ENCODE measurements around the gene EIF3CL.
"Not testable (repeated sequence)": the region's sequence is repeated elsewhere in the genome, so short reads cannot be mapped to it uniquely, and the experiment has no call there.

The EIF3CL gene

GRCh38 chr16:28364268-28365173, 39.1 kb downstream of the EIF3CL start:
- not testable (repeated sequence) for H3K4me3 ChIP-seq (ENCODE audit: low read length)

- H3K4me3 ChIP-seq (ENCODE audit: low read length), result not testable (repeated sequence)
Measured at GRCh38 chr16:28363408-28363807, 40.2 kb downstream of the EIF3CL start, which contains the start of gene NPIPB6. NPIPB6 (minus strand) TSS chr16:28363508; CDS start chr16:28362822, 686 bp downstream.

GRCh38 chr16:28362600-28362999, 41.0 kb downstream of the EIF3CL start:
- H3K4me3 ChIP-seq (ENCODE audit: low read length), result not testable (repeated sequence)

- H3K4me3 ChIP-seq (ENCODE audit: low read length), result not testable (repeated sequence)
Measured at GRCh38 chr16:28338230-28338629, 65.4 kb downstream of the EIF3CL start.

GRCh38 chr16:28336940-28337710, 66.5 kb downstream of the EIF3CL start:
- not testable (repeated sequence) for H3K4me3 ChIP-seq (ENCODE audit: low read length)

- not testable (repeated sequence) for H3K4me3 ChIP-seq (ENCODE audit: low read length)
Measured at GRCh38 chr16:28335678-28336077, 68.0 kb downstream of the EIF3CL start.

- not testable (repeated sequence) for H3K4me3 ChIP-seq (ENCODE audit: low read length)
Measured at GRCh38 chr16:28332632-28333031, 71.0 kb downstream of the EIF3CL start.

GRCh38 chr16:28330981-28331380, 72.7 kb downstream of the EIF3CL start:
- not testable (repeated sequence) for H3K4me3 ChIP-seq (ENCODE audit: low read length)

- H3K4me3 ChIP-seq (ENCODE audit: low read length), result not testable (repeated sequence)
Measured at GRCh38 chr16:28330232-28330631, 73.4 kb downstream of the EIF3CL start.
